ENCODE data around the gene SELENOO. TPM values are rescaled to one million over a fixed set of nuclear protein-coding genes. Genes with fewer than 3 reads are reported as not detected.

The SELENOO gene
- total RNA-seq, 1 experiment from 2014 or later, result 27.0 TPM

DNA sequence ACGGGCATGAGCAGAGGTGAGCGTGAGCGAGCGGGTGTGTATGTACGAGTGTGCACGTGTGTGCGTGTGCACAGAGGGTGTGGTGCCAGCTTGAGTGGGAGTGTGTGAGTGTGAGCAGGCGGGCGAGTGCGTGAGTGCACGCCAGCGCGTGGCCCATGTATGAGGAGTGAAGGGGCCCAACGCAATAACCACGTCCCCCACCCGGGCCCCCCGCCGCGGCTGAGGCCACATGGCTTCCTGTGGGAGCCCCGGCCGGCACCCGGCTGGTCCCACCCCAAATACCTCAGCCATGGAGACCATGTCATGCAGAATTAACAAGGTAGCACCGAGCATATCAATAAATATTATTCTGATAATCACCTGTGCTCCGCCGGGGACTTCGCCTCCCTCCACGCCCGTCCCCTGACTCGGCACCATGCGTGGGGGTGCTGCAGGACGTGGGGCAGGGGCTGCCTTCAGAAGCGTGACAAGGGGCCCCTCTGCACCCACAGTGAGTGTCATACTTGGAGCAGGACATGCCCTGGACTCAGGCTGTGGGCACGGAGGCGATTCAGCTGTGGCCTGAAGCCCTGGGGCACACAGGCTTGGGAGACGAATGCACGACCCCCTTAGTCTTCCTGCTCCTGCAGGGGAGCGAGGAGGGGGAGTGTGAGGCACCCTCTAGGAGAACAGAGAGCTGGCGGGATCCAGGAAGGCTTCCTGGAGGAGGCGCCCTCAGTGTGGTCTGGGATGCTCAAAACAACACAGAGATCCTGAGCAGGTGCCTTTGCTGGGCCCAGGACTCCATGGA, 20.7 kb upstream of the SELENOO start:
- H3K9me3 Mint-ChIP-seq, result no peaks in the 10 kb centered on the region
- H3K27me3 Mint-ChIP-seq (ENCODE audit: low read depth), result no peaks in the 10 kb centered on the region; the same call in 1 of the 2 replicates
- H3K36me3 Mint-ChIP-seq, result no peaks in the 10 kb centered on the region
- ChIA-PET POLR2A (no interaction called here), CTCF (interaction anchor here (2.2 kb wide), 1 partner anchor 10 kb away, joined by 7 read pairs; no protein-coding TSS in a partner anchor)
- DNase-seq (ENCODE audit: low spot score) (no peak), ATAC-seq (no peak)
- TF ChIP-seq NR2C2 (CRISPR knock-in tag; IDR thresholded peaks at IDR 0.05), result no peak
- TF ChIP-seq PRRX2 (CRISPR knock-in tag; IDR thresholded peaks at IDR 0.05), result no peak
- TF ChIP-seq JUN (CRISPR knock-in tag; IDR thresholded peaks at IDR 0.05), result no peak
- no peak for TF ChIP-seq ETV6 (CRISPR knock-in tag; IDR thresholded peaks at IDR 0.05)
- TF ChIP-seq, protein P1, sequence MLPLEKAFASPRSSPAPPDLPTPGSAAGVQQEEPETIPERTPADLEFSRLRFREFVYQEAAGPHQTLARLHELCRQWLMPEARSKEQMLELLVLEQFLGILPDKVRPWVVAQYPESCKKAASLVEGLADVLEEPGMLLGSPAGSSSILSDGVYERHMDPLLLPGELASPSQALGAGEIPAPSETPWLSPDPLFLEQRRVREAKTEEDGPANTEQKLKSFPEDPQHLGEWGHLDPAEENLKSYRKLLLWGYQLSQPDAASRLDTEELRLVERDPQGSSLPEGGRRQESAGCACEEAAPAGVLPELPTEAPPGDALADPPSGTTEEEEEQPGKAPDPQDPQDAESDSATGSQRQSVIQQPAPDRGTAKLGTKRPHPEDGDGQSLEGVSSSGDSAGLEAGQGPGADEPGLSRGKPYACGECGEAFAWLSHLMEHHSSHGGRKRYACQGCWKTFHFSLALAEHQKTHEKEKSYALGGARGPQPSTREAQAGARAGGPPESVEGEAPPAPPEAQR (CRISPR knock-in tag; IDR thresholded peaks at IDR 0.05), result no peak
- TF ChIP-seq ZNF396 (CRISPR knock-in tag; IDR thresholded peaks at IDR 0.05; ENCODE audit: borderline replicate concordance), result no peak
- TF ChIP-seq, protein P2, sequence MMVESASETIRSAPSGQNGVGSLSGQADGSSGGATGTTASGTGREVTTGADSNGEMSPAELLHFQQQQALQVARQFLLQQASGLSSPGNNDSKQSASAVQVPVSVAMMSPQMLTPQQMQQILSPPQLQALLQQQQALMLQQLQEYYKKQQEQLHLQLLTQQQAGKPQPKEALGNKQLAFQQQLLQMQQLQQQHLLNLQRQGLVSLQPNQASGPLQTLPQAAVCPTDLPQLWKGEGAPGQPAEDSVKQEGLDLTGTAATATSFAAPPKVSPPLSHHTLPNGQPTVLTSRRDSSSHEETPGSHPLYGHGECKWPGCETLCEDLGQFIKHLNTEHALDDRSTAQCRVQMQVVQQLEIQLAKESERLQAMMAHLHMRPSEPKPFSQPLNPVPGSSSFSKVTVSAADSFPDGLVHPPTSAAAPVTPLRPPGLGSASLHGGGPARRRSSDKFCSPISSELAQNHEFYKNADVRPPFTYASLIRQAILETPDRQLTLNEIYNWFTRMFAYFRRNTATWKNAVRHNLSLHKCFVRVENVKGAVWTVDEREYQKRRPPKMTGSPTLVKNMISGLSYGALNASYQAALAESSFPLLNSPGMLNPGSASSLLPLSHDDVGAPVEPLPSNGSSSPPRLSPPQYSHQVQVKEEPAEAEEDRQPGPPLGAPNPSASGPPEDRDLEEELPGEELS (CRISPR knock-in tag; IDR thresholded peaks at IDR 0.05), result no peak
- TF ChIP-seq HMGA2 (CRISPR knock-in tag; IDR thresholded peaks at IDR 0.05), result no peak
- TF ChIP-seq ZNF263 (CRISPR knock-in tag; IDR thresholded peaks at IDR 0.05; ENCODE audit: low read depth), result no peak
- no peak for TF ChIP-seq FOXJ3 (CRISPR knock-in tag; IDR thresholded peaks at IDR 0.05; ENCODE audit: borderline replicate concordance)
- TF ChIP-seq CBFB (CRISPR knock-in tag; IDR thresholded peaks at IDR 0.05; ENCODE audit: low read depth), result no peak
- TF ChIP-seq, protein P3, sequence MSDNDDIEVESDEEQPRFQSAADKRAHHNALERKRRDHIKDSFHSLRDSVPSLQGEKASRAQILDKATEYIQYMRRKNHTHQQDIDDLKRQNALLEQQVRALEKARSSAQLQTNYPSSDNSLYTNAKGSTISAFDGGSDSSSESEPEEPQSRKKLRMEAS (CRISPR knock-in tag; IDR thresholded peaks at IDR 0.05), result no peak
- TF ChIP-seq, protein P4, sequence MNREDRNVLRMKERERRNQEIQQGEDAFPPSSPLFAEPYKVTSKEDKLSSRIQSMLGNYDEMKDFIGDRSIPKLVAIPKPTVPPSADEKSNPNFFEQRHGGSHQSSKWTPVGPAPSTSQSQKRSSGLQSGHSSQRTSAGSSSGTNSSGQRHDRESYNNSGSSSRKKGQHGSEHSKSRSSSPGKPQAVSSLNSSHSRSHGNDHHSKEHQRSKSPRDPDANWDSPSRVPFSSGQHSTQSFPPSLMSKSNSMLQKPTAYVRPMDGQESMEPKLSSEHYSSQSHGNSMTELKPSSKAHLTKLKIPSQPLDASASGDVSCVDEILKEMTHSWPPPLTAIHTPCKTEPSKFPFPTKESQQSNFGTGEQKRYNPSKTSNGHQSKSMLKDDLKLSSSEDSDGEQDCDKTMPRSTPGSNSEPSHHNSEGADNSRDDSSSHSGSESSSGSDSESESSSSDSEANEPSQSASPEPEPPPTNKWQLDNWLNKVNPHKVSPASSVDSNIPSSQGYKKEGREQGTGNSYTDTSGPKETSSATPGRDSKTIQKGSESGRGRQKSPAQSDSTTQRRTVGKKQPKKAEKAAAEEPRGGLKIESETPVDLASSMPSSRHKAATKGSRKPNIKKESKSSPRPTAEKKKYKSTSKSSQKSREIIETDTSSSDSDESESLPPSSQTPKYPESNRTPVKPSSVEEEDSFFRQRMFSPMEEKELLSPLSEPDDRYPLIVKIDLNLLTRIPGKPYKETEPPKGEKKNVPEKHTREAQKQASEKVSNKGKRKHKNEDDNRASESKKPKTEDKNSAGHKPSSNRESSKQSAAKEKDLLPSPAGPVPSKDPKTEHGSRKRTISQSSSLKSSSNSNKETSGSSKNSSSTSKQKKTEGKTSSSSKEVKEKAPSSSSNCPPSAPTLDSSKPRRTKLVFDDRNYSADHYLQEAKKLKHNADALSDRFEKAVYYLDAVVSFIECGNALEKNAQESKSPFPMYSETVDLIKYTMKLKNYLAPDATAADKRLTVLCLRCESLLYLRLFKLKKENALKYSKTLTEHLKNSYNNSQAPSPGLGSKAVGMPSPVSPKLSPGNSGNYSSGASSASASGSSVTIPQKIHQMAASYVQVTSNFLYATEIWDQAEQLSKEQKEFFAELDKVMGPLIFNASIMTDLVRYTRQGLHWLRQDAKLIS (CRISPR knock-in tag; IDR thresholded peaks at IDR 0.05; ENCODE audit: borderline replicate concordance), result no peak
- TF ChIP-seq TEAD4 (CRISPR knock-in tag; IDR thresholded peaks at IDR 0.05), result no peak
- peaks cover 3% of the 10 kb centered on the region for H3K4me1 Mint-ChIP-seq
- H3K27ac Mint-ChIP-seq, result peak overlapping the region; percentile 34; the same call in 1 of the 2 replicates
- no peak overlapping the region for H3K4me3 Mint-ChIP-seq

DNA sequence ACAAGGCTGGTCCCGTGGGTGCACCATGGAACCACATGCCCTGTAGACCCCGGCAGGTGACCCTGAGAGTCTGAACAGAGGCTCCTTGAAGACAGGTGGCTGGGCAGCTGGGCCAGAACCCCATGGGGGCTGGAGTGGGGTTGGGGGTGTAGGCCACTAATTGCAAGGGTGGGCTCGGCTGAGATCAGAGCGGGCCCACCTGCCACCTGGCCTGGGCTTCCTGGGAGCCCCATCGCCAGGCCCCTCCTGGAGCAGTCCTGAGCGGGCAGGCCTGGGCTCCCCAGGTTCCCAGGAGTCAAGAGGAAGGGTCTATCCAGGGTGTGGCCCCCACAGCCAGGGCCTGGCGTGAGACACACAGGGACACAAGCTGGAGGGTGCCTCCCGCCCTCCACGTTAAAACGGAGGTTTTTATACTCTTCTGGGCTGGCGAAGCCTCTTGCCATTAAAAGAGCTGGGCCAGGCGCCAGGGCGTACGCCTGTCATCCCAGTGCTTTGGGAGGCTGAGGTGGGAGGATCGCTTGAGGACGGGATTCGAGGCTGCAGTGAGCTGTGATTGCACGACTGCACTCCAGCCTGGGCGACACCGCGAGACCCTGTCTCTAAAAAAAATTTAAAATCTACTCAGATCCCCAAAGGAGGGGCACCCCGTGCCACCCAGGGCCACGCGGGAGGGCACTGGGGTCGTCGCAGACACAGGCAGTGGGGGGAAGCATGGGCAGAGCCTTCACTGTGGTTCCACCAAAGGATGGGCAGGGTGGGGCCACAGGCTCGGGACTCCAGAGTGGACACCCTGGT, 19.9 kb upstream of the SELENOO start:
- Mint-ChIP-seq H3K27me3 (ENCODE audit: low read depth) (no peaks in the 10 kb centered on the region; the same call in 1 of the 2 replicates), H3K4me3 (no peak overlapping the region), H3K9me3 (no peaks in the 10 kb centered on the region), H3K27ac (no peak overlapping the region), H3K36me3 (no peaks in the 10 kb centered on the region), H3K4me1 (peaks cover 3% of the 10 kb centered on the region)
- ChIA-PET POLR2A (no interaction called here), CTCF (interaction anchor here (2.2 kb wide), 1 partner anchor 9 kb away, joined by 7 read pairs; no protein-coding TSS in a partner anchor)
- DNase-seq (ENCODE audit: low spot score), result no peak
- ATAC-seq, result no peak
- TF ChIP-seq, protein P5, sequence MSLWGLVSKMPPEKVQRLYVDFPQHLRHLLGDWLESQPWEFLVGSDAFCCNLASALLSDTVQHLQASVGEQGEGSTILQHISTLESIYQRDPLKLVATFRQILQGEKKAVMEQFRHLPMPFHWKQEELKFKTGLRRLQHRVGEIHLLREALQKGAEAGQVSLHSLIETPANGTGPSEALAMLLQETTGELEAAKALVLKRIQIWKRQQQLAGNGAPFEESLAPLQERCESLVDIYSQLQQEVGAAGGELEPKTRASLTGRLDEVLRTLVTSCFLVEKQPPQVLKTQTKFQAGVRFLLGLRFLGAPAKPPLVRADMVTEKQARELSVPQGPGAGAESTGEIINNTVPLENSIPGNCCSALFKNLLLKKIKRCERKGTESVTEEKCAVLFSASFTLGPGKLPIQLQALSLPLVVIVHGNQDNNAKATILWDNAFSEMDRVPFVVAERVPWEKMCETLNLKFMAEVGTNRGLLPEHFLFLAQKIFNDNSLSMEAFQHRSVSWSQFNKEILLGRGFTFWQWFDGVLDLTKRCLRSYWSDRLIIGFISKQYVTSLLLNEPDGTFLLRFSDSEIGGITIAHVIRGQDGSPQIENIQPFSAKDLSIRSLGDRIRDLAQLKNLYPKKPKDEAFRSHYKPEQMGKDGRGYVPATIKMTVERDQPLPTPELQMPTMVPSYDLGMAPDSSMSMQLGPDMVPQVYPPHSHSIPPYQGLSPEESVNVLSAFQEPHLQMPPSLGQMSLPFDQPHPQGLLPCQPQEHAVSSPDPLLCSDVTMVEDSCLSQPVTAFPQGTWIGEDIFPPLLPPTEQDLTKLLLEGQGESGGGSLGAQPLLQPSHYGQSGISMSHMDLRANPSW (CRISPR knock-in tag; conservative IDR thresholded peaks at IDR 0.05; ENCODE audit: low read depth), result no peak
- TF ChIP-seq, protein P6, sequence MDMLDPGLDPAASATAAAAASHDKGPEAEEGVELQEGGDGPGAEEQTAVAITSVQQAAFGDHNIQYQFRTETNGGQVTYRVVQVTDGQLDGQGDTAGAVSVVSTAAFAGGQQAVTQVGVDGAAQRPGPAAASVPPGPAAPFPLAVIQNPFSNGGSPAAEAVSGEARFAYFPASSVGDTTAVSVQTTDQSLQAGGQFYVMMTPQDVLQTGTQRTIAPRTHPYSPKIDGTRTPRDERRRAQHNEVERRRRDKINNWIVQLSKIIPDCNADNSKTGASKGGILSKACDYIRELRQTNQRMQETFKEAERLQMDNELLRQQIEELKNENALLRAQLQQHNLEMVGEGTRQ (CRISPR knock-in tag; IDR thresholded peaks at IDR 0.05), result no peak
- TF ChIP-seq SOX15 (CRISPR knock-in tag; IDR thresholded peaks at IDR 0.05) (no peak), CREM (CRISPR knock-in tag; IDR thresholded peaks at IDR 0.05) (no peak), GABPB1 (CRISPR knock-in tag; IDR thresholded peaks at IDR 0.05) (no peak), TCF7 (CRISPR knock-in tag; IDR thresholded peaks at IDR 0.05; ENCODE audit: low read depth) (no peak), ELF4 (CRISPR knock-in tag; IDR thresholded peaks at IDR 0.05; ENCODE audit: low read depth) (no peak), ZNF416 (CRISPR knock-in tag; IDR thresholded peaks at IDR 0.05) (no peak), SMAD4 (CRISPR knock-in tag; IDR thresholded peaks at IDR 0.05) (no peak)

All from WTC11 (cell line).